GM12891 (cell line): ENCODE measurements around the gene GPR15.

Experiments used
- POLR2A ChIP-seq: IDR thresholded peaks from 2 replicates; pipeline ENCODE4 v1.6.1; 2011; ENCODE audit warnings: low read depth, low read length, control low read depth
- POLR2AphosphoS5 ChIP-seq: IDR thresholded peaks from 2 replicates; pipeline ENCODE4 v1.6.1; 2011; ENCODE audit warnings: low read depth, low read length, control low read depth
- TAF1 ChIP-seq: IDR thresholded peaks from 2 replicates; pipeline ENCODE4 v1.6.1; 2011; ENCODE audit warnings: low read depth, low read length, control low read depth

DNA sequence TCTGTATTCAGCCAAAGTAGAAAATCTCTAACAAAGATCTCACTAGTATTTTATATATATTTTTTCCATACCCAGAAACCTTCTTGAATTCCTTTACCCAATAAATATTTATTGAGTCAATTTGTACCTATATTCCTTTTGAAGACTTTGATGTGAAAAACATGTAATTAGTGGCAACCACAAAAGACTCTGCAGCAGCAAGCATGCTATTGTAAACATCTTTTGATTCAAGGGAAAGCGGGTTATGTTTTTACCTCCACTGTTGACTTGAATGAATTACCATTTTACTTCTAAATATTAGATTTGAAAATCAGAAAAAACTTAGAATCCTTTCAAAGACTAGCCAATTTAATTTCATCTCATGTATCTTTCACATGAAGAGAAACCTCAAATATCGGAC is 2.4 kb downstream of the GPR15 start:
- TF ChIP-seq POLR2A (peak; percentile 53; the same call in 1 of the 2 replicates), POLR2AphosphoS5 (no peak), TAF1 (no peak)
